Prostate gland (tissue), 2 donors: ENCODE data around the gene ZNF212.

ENCODE experiments used
- CTCF ChIP-seq, 4 experiments: fragments of 200-600 bp in 2 of 4; fragments of 450-650 bp in 2 of 4; sonication (generic) in 2 of 4; IDR thresholded peaks; 1 replicate in 3 of 4; 2 replicates in 1 of 4; pipeline ENCODE4 v1.5.1; 2016 to 2019; ENCODE audit warnings: antibody characterized with exemption in 4 of 4, mild to moderate bottlenecking in 2 of 4, moderate library complexity in 2 of 4
- POLR2AphosphoS5 ChIP-seq: sonication (generic); formaldehyde crosslinking; IDR thresholded peaks from one replicate; pipeline ENCODE4 v1.6.1; 2017; ENCODE audit warnings: antibody characterized with exemption

- no peak for TF ChIP-seq CTCF (IDR thresholded peaks at IDR 0.05)
- no peak for TF ChIP-seq POLR2AphosphoS5
Observed at GRCh38 chr7:149197675-149198074, 41.8 kb upstream of the ZNF212 start.
